Left colon (tissue), 2 donors: ENCODE measurements around the gene APOB. TPM values are rescaled to one million over a fixed set of nuclear protein-coding genes. Genes with fewer than 3 reads are reported as not detected.

Source experiments
- ATAC-seq: fragments of 200-7000 bp; cut with Tn5 transposase; one replicate; pipeline ENCODE4 v1.9.1; 2020; ENCODE audit warnings: mild to moderate bottlenecking, moderate library complexity
- DNase-seq, 2 donors: peaks; one replicate each; pipeline ENCODE4 v3.0.0-alpha.2; 2020
- intact Hi-C, 2 donors: fragments of 100-400 bp; cut with DNase I in 1 of 2; cut with micrococcal nuclease in 1 of 2; formaldehyde crosslinking; loops; one replicate each; pipeline versions ENCODE4 v1.11.2 to v1.14.0; 2022; cut with DNase I, micrococcal nuclease
- long read RNA-seq: library from polyadenylated mRNA; unstranded; transcript quantifications from one replicate; pipeline ENCODE4 v2.0.0, GENCODE V29; 2021
- total RNA-seq, 2 donors: library from RNA; stranded (reverse); fragmentation: NEBNext Ultra II Directional; extraction: Animal tissue kit (Norgen Biotek cat#: 25700); gene quantifications; one replicate each; pipeline ENCODE4 v1.2.1, GENCODE V29; 2021
- donor health status: DM: no; HTN: no; CAD: no.
- donor health status: DM: yes; HTN: yes; CAD: no.

The APOB gene, protein sequence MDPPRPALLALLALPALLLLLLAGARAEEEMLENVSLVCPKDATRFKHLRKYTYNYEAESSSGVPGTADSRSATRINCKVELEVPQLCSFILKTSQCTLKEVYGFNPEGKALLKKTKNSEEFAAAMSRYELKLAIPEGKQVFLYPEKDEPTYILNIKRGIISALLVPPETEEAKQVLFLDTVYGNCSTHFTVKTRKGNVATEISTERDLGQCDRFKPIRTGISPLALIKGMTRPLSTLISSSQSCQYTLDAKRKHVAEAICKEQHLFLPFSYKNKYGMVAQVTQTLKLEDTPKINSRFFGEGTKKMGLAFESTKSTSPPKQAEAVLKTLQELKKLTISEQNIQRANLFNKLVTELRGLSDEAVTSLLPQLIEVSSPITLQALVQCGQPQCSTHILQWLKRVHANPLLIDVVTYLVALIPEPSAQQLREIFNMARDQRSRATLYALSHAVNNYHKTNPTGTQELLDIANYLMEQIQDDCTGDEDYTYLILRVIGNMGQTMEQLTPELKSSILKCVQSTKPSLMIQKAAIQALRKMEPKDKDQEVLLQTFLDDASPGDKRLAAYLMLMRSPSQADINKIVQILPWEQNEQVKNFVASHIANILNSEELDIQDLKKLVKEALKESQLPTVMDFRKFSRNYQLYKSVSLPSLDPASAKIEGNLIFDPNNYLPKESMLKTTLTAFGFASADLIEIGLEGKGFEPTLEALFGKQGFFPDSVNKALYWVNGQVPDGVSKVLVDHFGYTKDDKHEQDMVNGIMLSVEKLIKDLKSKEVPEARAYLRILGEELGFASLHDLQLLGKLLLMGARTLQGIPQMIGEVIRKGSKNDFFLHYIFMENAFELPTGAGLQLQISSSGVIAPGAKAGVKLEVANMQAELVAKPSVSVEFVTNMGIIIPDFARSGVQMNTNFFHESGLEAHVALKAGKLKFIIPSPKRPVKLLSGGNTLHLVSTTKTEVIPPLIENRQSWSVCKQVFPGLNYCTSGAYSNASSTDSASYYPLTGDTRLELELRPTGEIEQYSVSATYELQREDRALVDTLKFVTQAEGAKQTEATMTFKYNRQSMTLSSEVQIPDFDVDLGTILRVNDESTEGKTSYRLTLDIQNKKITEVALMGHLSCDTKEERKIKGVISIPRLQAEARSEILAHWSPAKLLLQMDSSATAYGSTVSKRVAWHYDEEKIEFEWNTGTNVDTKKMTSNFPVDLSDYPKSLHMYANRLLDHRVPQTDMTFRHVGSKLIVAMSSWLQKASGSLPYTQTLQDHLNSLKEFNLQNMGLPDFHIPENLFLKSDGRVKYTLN (N-terminal part only)
- under 1 TPM; 0.24 to 0.50 TPM for total RNA-seq
- long read RNA-seq, result 0 reads

DNA sequence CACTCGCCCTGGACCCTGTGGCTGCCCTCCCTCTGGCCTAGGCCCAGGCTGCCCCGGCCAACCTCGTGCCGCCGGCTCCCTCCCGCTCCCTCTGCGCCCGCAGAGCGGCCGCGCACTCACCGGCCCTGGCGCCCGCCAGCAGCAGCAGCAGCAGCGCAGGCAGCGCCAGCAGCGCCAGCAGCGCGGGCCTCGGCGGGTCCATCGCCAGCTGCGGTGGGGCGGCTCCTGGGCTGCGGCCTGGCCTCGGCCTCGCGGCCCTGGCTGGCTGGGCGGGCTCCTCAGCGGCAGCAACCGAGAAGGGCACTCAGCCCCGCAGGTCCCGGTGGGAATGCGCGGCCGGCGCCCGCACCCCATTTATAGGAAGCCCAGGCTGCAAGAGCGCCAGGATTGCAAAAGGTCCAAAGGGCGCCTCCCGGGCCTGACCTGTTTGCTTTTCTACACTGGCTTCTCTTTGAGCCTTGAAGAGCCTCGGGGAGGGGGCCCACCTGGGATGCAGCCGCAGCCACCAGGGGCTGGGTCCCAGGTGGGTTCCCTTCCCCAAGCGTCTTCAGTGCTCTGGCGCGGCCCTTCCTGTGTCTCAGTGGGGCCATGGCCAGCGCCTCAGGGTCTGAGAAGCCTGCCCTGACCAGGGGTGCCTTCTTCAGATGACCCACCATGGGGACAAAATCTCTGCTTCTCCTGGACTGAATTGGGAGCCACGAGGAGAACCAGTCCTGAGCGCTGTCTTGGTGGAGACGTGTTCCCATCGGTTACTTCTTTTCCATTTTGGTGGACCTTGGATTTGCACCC lies at the start of gene APOB:
Gene APOB, minus strand, starts transcription at position 330 of the 789 bp plus-strand sequence. Its CDS starts 128 bp downstream, at position 202.
- ATAC-seq, result peak; percentile 53
- intact Hi-C loops, result loop anchor here in 1 of 2 donors (5.0 kb wide), 1 partner anchor 273 kb away; no protein-coding TSS in a partner anchor
- DNase-seq, result peak in 1 of 2 donors; percentile 19

DNA sequence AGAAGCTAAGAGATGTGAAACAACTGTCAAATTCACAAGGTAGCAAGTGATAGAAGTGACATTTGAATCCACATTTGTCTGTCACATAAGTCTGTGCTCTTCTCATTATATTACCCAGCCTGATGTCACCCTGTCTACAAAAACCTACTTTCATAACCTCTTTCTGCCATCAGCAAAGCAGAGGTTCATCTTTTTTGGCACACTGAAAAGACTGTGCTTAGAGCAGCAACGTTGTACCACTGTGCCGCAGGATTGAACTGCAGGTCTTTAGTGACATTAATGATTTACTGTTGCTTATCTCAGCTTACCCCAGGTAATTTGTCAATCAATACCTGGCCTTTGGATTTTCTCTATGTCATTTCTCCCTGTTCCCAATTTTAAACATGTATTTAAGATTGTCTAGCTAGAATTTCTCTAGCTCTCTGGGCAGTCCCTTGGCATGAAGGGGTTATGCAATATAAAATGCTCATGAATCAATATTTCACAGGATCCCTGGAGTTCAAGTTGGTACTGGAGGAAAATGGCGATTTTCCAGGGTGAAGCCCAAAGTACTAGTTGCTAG lies 48.5 kb upstream of the APOB start:
- intact Hi-C loops, result no loop called here
- DNase-seq (no peak), ATAC-seq (no peak)

DNA sequence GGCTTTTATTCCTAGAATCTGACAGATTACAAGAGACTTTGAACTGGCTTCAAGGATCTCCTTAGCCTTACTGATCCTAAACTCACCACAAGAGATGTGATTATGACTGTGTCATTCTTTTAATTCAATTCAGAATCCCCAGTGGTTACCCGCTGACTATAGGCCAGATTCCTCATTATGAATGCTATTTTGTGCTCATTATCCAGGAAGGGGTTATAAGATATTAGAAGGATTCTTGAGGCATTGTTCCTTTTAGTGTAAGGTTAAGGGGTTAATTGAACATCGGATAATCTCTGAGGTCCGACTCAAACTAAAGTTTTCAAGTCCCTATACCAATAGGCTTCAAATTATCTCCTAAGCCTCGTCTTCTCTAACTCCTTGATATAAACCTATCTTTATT lies 40.5 kb upstream of the APOB start:
- intact Hi-C loops, result no loop called here
- no peak for DNase-seq
- no peak for ATAC-seq

DNA sequence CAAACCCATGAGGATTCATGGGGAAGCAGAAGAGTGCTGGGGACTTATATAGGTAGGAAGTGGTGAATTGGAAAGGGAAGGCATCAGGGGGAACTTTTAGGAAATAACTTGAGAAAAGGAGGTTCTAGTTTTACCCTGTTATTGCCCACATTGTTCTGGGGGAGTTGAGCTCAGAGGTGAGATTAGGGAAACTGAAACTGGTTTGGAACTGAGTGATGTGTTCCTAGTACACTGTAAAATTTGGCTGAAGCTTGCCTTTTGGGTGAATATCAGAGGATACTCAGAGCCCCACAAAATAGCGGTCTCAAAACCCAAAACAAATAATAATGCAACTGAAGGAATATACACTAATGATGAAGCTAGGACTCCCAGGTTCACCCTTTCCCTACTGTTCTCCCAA lies 39.6 kb upstream of the APOB start:
- DNase-seq (no peak), ATAC-seq (no peak)
- intact Hi-C loops, result no loop called here

DNA sequence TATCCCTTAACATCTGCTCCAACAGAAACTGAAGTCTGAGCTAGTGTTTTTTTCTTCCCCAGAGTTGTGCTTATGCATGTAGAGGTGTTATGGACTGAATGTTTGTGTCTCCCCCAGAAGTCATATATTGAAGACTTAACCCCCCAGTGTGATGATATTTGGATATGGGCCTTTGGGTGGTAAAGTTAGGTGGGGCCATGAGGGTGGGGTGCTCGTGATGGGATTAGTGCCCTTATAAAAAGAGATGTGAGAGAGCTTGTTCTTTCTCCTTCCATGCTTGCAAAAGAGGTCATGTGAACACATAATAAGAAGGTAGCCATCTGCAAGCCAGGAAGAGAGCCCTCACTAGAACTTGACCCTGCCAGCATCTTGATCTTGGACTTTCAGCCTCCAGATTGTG lies 34.4 kb upstream of the APOB start:
- DNase-seq (no peak), ATAC-seq (no peak)
- intact Hi-C loops, result no loop called here

DNA sequence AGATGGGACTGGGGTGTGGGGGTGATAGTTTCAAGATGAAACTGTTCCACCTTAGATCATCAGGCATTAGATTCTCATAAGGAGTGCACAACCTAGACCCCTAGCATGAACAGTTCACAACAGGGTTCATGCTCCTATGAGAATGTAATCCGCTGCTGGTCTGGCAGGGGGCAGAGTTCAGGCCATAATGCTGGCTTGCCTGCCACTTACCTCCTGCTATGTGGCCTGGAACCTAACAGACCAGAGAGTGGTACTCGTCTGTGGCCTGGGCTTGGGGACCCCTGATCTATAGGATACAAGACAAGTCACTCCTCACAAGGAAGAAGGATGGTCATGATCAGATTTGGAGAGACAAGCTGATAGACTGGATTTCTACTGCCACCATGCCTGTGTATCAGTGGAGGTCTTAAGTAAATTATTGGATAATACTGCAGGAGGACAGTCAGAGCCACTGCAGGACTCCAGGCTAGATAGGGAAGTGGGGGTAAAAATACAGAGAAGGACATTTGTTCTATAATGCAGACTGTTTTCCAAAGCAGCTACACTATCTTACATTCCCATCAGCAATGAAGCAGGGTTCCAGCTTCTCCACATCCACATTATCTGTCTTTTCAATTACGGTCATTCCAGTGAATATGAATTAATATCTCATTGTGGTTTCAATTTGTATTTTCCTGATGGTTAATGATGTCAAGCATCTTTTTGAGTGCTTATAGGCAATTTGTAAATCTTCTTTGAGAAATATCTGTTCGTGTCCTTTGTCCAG lies 28.8 kb upstream of the APOB start:
- intact Hi-C loops, result no loop called here
- DNase-seq, result no peak
- ATAC-seq, result no peak

DNA sequence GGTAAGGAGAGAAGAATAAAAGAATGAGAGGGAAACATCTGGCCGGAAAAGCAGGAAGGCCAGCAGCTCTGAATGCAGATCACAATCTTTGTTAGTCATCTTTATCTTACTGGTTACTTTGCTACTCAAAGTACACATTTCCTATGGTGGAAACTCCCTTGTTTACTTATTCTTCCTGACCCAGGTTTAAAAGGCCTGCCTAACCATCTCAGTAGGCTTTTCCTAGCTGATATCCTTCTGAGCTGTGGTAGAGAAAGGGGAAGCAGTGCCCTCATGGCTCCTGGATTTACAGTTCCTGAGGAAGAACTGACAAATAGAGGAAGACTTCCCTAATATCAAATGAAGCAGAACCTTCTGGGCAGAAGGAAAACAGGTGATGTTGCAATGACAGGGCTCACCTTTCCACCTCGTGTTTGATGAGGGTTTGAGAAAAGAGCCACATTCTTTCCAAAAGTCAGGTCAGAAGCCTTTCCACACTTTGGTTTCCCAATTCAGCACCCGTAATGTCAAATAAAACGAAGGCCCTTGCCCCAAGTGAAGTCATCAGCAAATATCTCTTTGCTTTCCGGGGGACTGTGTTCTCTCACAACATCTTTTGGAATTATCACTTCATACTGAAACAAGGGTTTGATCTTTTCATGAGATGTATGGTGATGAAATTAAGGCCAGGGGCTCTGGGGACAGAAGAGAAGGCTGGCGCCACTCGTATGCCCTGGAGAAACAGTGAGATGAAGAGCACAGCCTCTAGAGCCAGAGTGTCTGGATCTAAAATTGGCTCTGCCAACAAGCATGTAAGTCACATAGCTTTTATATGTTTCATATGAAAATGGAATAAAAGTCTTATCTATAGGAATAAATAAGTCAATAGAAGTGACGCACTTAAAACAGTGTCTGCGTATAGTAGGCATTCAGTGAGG lies 26.7 kb upstream of the APOB start:
- intact Hi-C loops, result no loop called here
- DNase-seq (no peak), ATAC-seq (peak; percentile 84)

DNA sequence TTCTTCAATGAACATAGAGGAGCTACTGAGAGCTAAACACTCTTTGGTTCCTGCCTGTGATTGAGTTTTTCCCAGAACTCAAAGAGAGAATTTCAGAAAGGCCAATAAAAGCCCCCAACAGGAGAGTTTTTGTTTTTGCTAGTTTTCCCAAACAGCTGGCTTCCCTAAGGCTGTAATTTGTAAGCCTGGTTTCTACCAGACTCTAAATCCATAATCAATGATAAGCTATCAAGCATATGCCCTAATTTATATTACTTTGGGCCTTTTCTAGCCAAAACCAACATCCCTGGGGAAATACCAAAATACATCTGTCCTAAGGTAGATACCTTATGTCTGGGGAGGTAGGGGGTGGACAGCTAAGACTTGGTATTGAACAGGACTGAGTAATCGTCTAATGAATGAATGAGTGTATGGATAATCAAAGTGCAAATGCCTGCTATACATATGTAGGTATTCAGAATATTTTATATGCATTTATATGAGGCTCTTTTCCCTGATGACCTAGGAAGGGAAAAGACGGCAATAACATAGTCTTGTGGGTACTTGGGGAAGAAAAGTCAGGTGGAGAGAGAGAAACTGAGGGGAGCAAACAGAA lies 26.0 kb upstream of the APOB start:
- ATAC-seq (no peak), DNase-seq (no peak)
- intact Hi-C loops, result no loop called here

DNA sequence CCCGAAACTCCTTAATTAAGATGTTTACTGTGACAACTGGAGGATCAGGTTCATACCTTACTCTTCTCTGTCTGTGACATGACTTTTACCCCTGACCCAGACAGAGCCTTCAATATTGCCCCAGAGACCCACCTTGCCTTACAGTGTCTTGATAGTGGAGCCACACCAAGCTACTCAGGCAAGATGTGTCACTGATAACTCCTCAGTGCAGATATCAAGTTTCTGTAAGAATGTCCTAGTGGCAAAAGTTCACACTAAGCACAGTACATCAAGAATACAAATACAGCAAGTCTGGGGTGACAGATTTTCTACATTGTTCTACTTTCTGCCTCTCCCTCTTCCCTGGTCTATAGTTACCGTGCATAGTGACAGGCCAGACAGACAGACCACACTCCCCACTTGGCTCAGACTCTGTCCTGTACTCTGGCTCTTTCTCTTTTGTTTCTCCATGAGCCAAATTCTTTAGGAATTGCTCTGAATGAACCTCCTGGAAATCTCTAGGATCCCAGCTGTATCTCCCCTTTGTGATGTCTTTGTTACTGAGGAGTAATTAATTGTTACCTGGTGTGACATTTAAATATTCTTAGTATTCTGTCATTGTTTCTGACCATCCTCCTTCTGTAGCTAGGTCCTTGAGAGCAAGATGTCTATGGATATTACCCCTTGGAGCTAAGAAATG lies 24.1 kb upstream of the APOB start:
- intact Hi-C loops, result no loop called here
- no peak for DNase-seq
- no peak for ATAC-seq

DNA sequence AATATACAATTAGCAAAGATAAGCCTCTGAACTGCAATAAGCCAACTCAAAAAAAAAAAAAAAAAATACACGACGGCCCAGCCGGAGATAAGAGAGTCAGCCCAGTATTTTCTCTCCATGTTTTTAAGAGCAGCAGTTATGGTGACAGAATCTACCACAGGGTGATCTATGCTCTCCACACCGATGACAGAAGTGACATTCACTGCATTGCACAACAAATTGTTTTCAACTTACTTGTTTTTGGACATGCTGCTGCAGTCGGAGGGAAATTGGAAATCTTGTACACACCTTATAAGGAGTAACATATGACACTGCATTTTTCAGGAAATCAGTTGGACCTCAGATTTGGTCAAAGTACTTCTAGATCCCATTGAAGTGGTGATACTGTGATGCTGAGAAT lies 23.3 kb upstream of the APOB start:
- intact Hi-C loops, result no loop called here
- no peak for DNase-seq

DNA sequence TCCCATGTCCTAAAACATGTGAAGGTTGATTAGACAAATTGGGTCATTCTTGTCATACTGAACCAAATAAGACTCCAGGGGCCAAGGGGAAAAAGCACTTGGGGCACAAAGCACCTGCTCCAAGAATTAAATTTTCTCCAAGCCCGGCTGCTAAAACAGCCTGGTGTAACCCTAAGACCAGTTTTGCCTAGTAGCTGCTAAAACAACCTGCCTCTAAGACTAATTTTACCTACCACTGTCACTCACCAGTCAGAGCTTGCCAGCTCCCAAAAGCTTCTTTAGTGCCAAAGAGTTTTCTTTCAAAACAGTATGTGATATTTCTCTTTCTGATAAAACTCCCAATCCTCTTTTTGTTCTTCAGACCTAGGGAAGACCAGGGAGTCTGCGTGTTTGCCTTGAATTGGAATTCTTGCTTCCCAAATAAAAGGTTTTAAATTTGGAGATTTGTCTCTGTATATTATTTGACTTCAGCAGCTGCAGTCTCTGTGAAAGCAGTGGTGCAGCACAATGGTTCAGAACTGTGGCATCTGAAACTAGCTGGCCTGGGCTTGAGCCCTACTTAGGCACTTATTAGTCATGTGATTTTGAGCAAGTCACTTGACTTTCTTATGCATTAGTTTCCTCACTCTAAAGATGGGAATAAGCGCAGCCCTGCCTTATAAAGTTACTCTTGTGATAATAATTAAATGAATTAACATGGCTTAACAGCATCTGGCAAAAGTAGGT lies 16.2 kb upstream of the APOB start:
- ATAC-seq (no peak), DNase-seq (no peak)
- intact Hi-C loops, result no loop called here

More for the DNA sequence above, 23.3 kb upstream of the APOB start:
- no peak for ATAC-seq

DNA sequence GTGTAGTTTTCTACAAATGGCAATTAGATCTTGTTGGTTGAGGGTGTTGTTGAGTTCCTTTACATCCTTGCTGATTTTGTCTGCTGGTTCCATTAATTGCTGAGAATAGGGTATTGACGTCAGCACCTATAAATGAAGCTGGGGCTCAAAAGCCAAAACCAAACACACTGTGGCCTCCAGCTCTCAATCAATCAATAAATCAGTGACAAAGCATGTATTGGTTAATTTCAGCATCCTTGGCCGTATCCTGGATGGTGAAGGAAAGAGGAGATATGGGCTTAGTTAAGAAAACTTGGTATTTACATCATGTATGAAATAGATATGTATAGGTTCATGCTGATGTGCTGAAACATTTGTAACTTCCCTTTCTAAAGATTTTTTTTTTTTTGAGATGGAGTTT lies 13.2 kb upstream of the APOB start:
- DNase-seq (no peak), ATAC-seq (no peak)
- intact Hi-C loops, result no loop called here

DNA sequence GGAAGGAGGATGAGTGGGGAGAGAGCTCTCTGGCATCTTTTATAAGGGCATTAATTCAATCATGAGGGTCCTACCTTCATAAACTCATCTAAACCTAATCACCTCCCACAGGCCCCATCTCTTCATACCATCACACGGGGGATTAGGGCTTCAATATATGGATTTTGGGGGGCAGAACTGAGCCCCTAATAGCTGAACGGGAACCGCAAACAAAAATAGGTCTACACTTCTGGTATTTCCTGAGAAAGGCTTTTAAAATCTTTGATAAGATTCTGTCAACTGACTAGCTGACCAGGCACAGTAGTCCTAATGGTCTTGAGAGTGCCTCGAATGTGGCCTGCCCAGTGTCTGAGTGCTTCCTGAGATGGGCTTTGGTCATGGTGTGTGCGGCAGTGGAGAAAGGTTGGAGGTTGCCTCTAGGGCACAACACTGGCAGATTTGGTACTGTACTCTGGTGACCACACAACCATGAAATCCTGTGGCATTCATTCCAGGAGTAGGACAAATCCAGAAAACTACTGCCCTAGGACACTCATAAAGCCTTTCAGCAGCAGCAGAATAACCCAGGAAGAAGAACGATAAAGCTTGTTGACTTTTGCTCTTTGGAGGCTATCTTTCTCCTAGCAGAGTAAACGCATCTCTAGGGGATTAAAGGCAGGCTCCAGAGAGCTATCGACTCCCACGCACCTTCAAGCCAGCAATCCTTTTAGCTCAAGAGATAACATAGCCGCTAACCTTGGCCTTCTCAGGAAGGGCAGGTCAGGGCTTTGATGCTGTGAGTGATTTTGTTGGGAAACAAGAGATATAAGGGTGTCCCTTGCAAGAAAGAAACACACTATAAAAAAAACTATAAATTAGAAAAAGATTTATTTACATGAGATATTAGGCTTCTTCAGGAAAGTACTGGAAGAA lies 12.3 kb upstream of the APOB start:
- DNase-seq (no peak), ATAC-seq (no peak)
- intact Hi-C loops, result no loop called here

DNA sequence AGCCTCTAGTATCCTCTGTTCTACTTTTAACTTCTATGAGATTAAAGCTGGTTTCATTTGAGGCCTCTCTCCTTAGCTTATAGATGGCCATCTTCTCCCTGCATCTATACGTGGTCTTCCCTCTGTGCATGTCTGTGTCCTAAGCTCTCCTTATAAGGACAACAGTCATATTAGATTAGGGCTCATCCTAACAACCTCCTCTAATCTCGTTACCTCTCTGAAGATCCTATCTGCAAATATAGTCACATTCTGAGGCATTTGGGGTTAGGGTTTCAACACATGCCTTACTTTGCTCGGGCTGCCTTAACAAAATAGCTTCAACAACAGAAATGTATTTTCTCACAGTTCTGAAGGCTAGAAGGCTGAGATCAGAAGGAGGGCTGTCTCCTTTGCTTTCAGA lies 11.6 kb upstream of the APOB start:
- ATAC-seq (no peak), DNase-seq (no peak)
- intact Hi-C loops, result no loop called here
